ENCODE measurements around the gene ATP2A1. TPM values are rescaled to one million over a fixed set of nuclear protein-coding genes. Genes with fewer than 3 reads are reported as not detected.
A peak's percentile ranks its signal among the peaks of the same experiment; 100 is the strongest.
"Not testable (repeated sequence)": the region's sequence is repeated elsewhere in the genome, so short reads cannot be mapped to it uniquely, and the experiment has no call there.

ATP2A1 gene
- total and polyA plus RNA-seq, 2 donors (not counting 3 experiments of a cell fraction or from before 2014, with no cell fraction given), result 1.2 to 2.5 TPM

DNA sequence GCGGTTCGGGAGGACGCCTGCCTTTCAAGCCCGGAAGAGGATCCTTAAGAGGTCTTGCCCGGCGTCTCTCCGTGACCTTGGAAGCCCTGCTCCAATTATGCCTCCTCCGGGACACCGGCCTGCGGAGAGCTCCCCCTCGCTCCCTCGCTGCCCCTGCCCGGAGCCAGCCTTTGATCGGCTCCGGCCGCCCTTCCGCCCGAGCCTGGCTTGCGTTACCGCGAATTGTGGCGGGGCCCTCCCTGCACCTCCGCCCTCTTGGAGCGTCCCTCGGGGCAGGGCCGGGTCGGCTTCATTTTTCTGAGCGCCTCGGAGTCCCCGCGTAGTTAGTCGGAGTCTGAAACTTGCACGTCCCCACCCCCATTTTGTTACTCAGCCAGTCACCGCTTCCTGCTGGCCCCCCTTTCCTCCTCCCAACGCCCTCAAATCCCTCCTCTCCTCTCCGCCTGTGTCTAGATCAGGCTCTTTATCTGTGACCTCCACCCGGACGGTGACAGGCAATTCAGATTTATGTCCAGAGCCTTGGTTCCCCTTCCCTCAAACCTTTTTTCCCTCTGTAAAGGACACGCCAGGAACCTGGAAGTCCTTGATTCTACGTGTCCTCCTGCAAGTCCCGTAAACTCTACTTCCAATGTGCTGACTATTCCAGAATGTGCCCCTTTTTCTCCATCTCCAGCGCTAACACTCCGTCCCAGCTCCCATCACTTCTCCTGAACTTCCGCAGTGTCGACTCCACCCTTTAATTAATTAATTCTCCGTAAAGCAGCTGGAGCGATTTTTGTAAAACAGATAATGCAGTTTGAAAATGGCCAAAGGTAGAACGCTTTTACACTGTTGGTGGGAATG, 47.3 kb downstream of the ATP2A1 start:
- Histone ChIP-seq H4K20me1 (replicated peaks; ENCODE audit: control insufficient read depth, extremely low read depth, insufficient read depth, low read length) (no peaks in the 10 kb centered on the region), H2AFZ (ENCODE audit: low read depth, low read length) (peak overlapping the region; percentile 29), H3K4me2 (ENCODE audit: insufficient read depth, low read length) (peak overlapping the region; percentile 57), H3K79me2 (ENCODE audit: control insufficient read depth, insufficient read depth, low read length) (no peaks in the 10 kb centered on the region), H3K27ac (ENCODE audit: insufficient read depth, low read depth, low read length) (peak overlapping the region; percentile 87), H3K9me1 (replicated peaks; ENCODE audit: control insufficient read depth, extremely low read depth, insufficient read depth, low read length) (no peaks in the 10 kb centered on the region), H3K9ac (replicated peaks; ENCODE audit: extremely low read depth, insufficient read depth, low read length) (peak overlapping the region; percentile 90), H3K27me3 (ENCODE audit: control insufficient read depth in 2 of 2, insufficient read depth in 2 of 2, low read length in 2 of 2) (no peaks in the 10 kb centered on the region), H3K4me3 (replicated peaks in 1 of 3; ENCODE audit: insufficient read depth in 1 of 3, low read depth in 1 of 3, low read length in 3 of 3) (peak overlapping the region; percentile 51 to 74 (median 70)), H3K4me1 (ENCODE audit: control insufficient read depth, extremely low read depth, insufficient read depth, low read length) (no peaks in the 10 kb centered on the region), H3K9me3 (replicated peaks; ENCODE audit: control insufficient read depth, insufficient read depth, low read length) (no peaks in the 10 kb centered on the region), H3K36me3 (ENCODE audit: control insufficient read depth in 2 of 2, extremely low read depth in 1 of 2, insufficient read depth in 2 of 2, low read length in 2 of 2) (peaks cover 0 to 2% of the 10 kb centered on the region in 2 experiments)
- DNase-seq (ENCODE audit: low read depth, low spot score) (peak; percentile 80), FAIRE-seq (no peak)
- intact Hi-C loops (cut with micrococcal nuclease), result loop anchor here (1.0 to 2.0 kb wide), 5 partner anchors 11 to 101 kb away; partner anchors contain the start of genes SH2B1 and TUFM
- ChIA-PET CTCF (interaction anchor here (1.0 to 4.1 kb wide), 3 partner anchors 11 to 48 kb away, joined by 4 to 27 read pairs (median 6); no protein-coding TSS in a partner anchor), POLR2A (no interaction called here)
- TF ChIP-seq POLR2AphosphoS5 (IDR thresholded peaks at IDR 0.05; ENCODE audit: insufficient read depth, low read depth, low read length), result peak; percentile 49
- peak; percentile 24 for TF ChIP-seq FOS (IDR thresholded peaks at IDR 0.05; ENCODE audit: borderline replicate concordance, insufficient read depth, low read length)
- TF ChIP-seq EZH2 (IDR thresholded peaks at IDR 0.05; ENCODE audit: borderline replicate concordance, low read depth, low read length, severe bottlenecking), result no peak
- TF ChIP-seq POLR2A (IDR thresholded peaks at IDR 0.05; ENCODE audit: low read depth, low read length), result peak; percentile 45
- BruUV-seq (replicated peaks), result TSS peak; percentile 87
- dilution Hi-C loops (cut with MboI; ENCODE audit: extremely low pct_ligation_motif_present, low sequenced_read_pairs), result no loop called here

DNA sequence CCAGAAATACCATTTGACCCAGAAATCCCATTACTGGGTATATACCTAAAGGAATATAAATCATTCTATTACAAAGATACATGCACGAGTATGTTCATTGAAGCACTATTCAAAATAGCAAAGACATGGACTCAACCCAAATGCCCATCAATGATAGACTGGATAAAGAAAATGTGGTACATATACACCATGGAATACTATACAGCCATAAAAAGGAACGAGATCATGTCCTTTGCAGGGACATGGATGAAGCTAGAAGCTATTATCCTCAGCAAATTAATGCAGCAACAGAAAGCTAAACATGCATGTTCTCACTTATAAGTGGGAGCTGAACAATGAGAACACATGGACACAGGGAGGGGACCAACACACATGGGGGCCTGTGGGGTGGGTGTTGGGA, 48.0 kb downstream of the ATP2A1 start:
- H3K4me2 ChIP-seq (ENCODE audit: insufficient read depth, low read length); H2AFZ ChIP-seq (ENCODE audit: low read depth, low read length); POLR2A ChIA-PET; H3K9me1 ChIP-seq (replicated peaks; ENCODE audit: control insufficient read depth, extremely low read depth, insufficient read depth, low read length); H3K9me3 ChIP-seq (replicated peaks; ENCODE audit: control insufficient read depth, insufficient read depth, low read length); intact Hi-C loops (cut with micrococcal nuclease); H3K36me3 ChIP-seq (ENCODE audit: control insufficient read depth in 2 of 2, extremely low read depth in 1 of 2, insufficient read depth in 2 of 2, low read length in 2 of 2); FAIRE-seq; H3K79me2 ChIP-seq (ENCODE audit: control insufficient read depth, insufficient read depth, low read length); H3K4me3 ChIP-seq (replicated peaks in 1 of 3; ENCODE audit: insufficient read depth in 1 of 3, low read depth in 1 of 3, low read length in 3 of 3); BruUV-seq (replicated peaks); dilution Hi-C loops (cut with MboI; ENCODE audit: extremely low pct_ligation_motif_present, low sequenced_read_pairs); H3K4me1 ChIP-seq (ENCODE audit: control insufficient read depth, extremely low read depth, insufficient read depth, low read length); H3K9ac ChIP-seq (replicated peaks; ENCODE audit: extremely low read depth, insufficient read depth, low read length); DNase-seq (ENCODE audit: low read depth, low spot score); H4K20me1 ChIP-seq (replicated peaks; ENCODE audit: control insufficient read depth, extremely low read depth, insufficient read depth, low read length); H3K27ac ChIP-seq (ENCODE audit: insufficient read depth, low read depth, low read length); H3K27me3 ChIP-seq (ENCODE audit: control insufficient read depth in 2 of 2, insufficient read depth in 2 of 2, low read length in 2 of 2): not testable (repeated sequence)
- CTCF ChIA-PET, result interaction anchor here (1.1 to 4.1 kb wide), 2 partner anchors 10 to 18 kb away, joined by 3 to 27 read pairs; no protein-coding TSS in a partner anchor
